GM12878 (cell line): ENCODE data around the gene ACOT6. TPM values are rescaled to one million over a fixed set of nuclear protein-coding genes. Genes with fewer than 3 reads are reported as not detected.

ENCODE experiments used
- ATAC-seq: fragments of 200-7000 bp; cut with Tn5 transposase; 3 replicates; pipeline ENCODE4 v1.9.1; 2020; ENCODE audit warnings: mild to moderate bottlenecking, moderate library complexity
- BruUV-seq: library from RNA; stranded (reverse); fragments of 400-500 nt; replicated peaks from 2 replicates; lab custom pipeline; 2021; lab: Mats Ljungman, UMichigan
- CTCF ChIA-PET: fragments of 300-600 bp; sonication (Branson Sonifier 250); formaldehyde crosslinking; extraction: SDS; loops from one replicate; lab custom pipeline; 2021; ENCODE audit warnings: inconsistent platforms; lab: Yijun Ruan, JAX
- POLR2A ChIA-PET: fragments of 350-600 bp; formaldehyde crosslinking; extraction: SDS; loops from one replicate; lab custom pipeline; 2021; ENCODE audit warnings: inconsistent platforms; lab: Charles Lee
- RAD21 ChIA-PET: fragments of 300-600 bp; sonication (Branson Sonifier 250); formaldehyde crosslinking; loops from one replicate; lab custom pipeline; 2023; ENCODE audit warnings: antibody characterized with exemption; ENCODE audit not compliant: unreplicated experiment; lab: Charles Lee
- SMC1A ChIA-PET: fragments of 300-600 bp; sonication (Branson Sonifier 250); formaldehyde crosslinking; loops from one replicate; lab custom pipeline; 2023; ENCODE audit not compliant: unreplicated experiment, uncharacterized antibody; lab: Charles Lee
- DNase-seq: peaks from one replicate; pipeline ENCODE4 v3.0.0-alpha.2; 2011; ENCODE audit warnings: low read depth, low spot score
- FAIRE-seq: peaks from 3 replicates; lab custom pipeline; 2011; peaks lifted over from hg19 to GRCh38; lab: Jason Lieb, UNC
- H2AFZ ChIP-seq: 2 replicates; pipeline ENCODE4 v1.6.0; 2011; ENCODE audit warnings: low read depth, low read length, control low read depth; ENCODE audit not compliant: control insufficient read depth
- H3K27ac ChIP-seq: 2 replicates; pipeline ENCODE4 v1.5.1; 2011; ENCODE audit warnings: control low read depth; ENCODE audit not compliant: control insufficient read depth, insufficient read depth
- H3K27me3 ChIP-seq, 2 experiments: replicated peaks in 1 of 2; 2 replicates each; pipeline versions ENCODE4 v1.6.0 to v1.6.1; 2011; ENCODE audit warnings: low read length in 1 of 2; ENCODE audit not compliant: control insufficient read depth in 2 of 2, insufficient read depth in 2 of 2
- H3K36me3 ChIP-seq, 2 experiments: 2 replicates each; pipeline ENCODE4 v1.5.1; 2011; ENCODE audit warnings: low read length in 1 of 2; ENCODE audit not compliant: control insufficient read depth in 2 of 2, insufficient read depth in 2 of 2
- H3K4me1 ChIP-seq: 2 replicates; pipeline ENCODE4 v1.6.1; 2011; ENCODE audit warnings: mild to moderate bottlenecking, low read length, moderate library complexity, mixed read lengths; ENCODE audit not compliant: control insufficient read depth, insufficient read depth
- H3K4me2 ChIP-seq: 2 replicates; pipeline ENCODE4 v1.6.0; 2011; ENCODE audit warnings: control low read depth; ENCODE audit not compliant: control insufficient read depth, insufficient read depth
- H3K4me3 ChIP-seq: fragments of 200-600 bp; sonication (generic); 2 replicates; pipeline ENCODE4 v1.5.1; 2016
- H3K79me2 ChIP-seq: 2 replicates; pipeline ENCODE4 v1.6.0; 2011; ENCODE audit warnings: low read length; ENCODE audit not compliant: control insufficient read depth, insufficient read depth
- H3K9ac ChIP-seq: 2 replicates; pipeline ENCODE4 v1.8.0; 2011; ENCODE audit warnings: low read length, control low read depth, mixed read lengths; ENCODE audit not compliant: control insufficient read depth, insufficient read depth
- H3K9me3 ChIP-seq: replicated peaks from 3 replicates; pipeline ENCODE4 v1.5.1; 2011; ENCODE audit warnings: mild to moderate bottlenecking, low read length; ENCODE audit not compliant: control insufficient read depth, insufficient read depth
- H4K20me1 ChIP-seq: 2 replicates; pipeline ENCODE4 v1.6.0; 2011; ENCODE audit not compliant: control insufficient read depth, insufficient read depth
- BHLHE40 ChIP-seq, 2 experiments: fragments of 450-650 bp in 1 of 2; IDR thresholded peaks; 2 replicates each; pipeline ENCODE4 v1.6.1; 2011 to 2017; ENCODE audit warnings: low read depth in 2 of 2, borderline replicate concordance in 1 of 2, improper control_type of control experiment in 1 of 2, low read length in 1 of 2, mild to moderate bottlenecking in 1 of 2
- BMI1 ChIP-seq: fragments of 450-650 bp; IDR thresholded peaks from 2 replicates; pipeline ENCODE4 v1.6.1; 2016; ENCODE audit warnings: mild to moderate bottlenecking, moderate library complexity, borderline replicate concordance
- CBX5 ChIP-seq: sonication (generic); IDR thresholded peaks from 2 replicates; pipeline ENCODE4 v1.6.1; 2016; ENCODE audit warnings: low read depth, moderate library complexity, mild to moderate bottlenecking, inconsistent platforms
- CREM ChIP-seq: IDR thresholded peaks from 2 replicates; pipeline ENCODE4 v1.6.1; 2014; ENCODE audit warnings: antibody characterized with exemption, low read depth
- JUND ChIP-seq: IDR thresholded peaks from 2 replicates; pipeline ENCODE4 v1.6.1; 2012; ENCODE audit warnings: low read depth, mild to moderate bottlenecking, low read length, improper control_type of control experiment, moderate library complexity
- NBN ChIP-seq: fragments of 450-650 bp; IDR thresholded peaks from 2 replicates; pipeline ENCODE4 v1.6.1; 2016
- NFXL1 ChIP-seq: fragments of 450-650 bp; IDR thresholded peaks from 2 replicates; pipeline ENCODE4 v1.6.1; 2017; ENCODE audit warnings: antibody characterized with exemption, mild to moderate bottlenecking, borderline replicate concordance
- NR2C1 ChIP-seq: fragments of 450-650 bp; IDR thresholded peaks from 2 replicates; pipeline ENCODE4 v1.6.1; 2017; ENCODE audit warnings: antibody characterized with exemption, mild to moderate bottlenecking, moderate library complexity
- SMAD1 ChIP-seq: fragments of 450-650 bp; IDR thresholded peaks from 2 replicates; pipeline ENCODE4 v1.6.1; 2018; ENCODE audit warnings: mild to moderate bottlenecking, low read depth; ENCODE audit not compliant: partially characterized antibody
- STAT1 ChIP-seq: fragments of 450-650 bp; conservative IDR thresholded peaks from 2 replicates; pipeline ENCODE4 v1.6.1; 2014; ENCODE audit warnings: antibody characterized with exemption, mild to moderate bottlenecking
- USF2 ChIP-seq: IDR thresholded peaks from 2 replicates; pipeline ENCODE4 v1.6.1; 2011; ENCODE audit warnings: low read depth, low read length, improper control_type of control experiment, borderline replicate concordance
- ZNF687 ChIP-seq: fragments of 450-650 bp; IDR thresholded peaks from 2 replicates; pipeline ENCODE4 v1.6.1; 2017; ENCODE audit warnings: mild to moderate bottlenecking, moderate library complexity
- WGBS: methylation state at CpG from one replicate; pipeline ENCODE4 v1.1.6; 2016; ENCODE audit warnings: low lambda C conversion rate; ENCODE audit not compliant: insufficient replicate concordance, insufficient coverage; ENCODE audit errors: missing lambda C conversion rate; 5-methylcytosine and 5-hydroxymethylcytosine counted together
- in situ Hi-C: fragments of 300-500 bp; cut with MboI; formaldehyde crosslinking; loops from 9 replicates; pipeline ENCODE4 v1.14.3; 2018; ENCODE audit warnings: mixed read lengths
- intact Hi-C: fragments of 100-400 bp; cut with micrococcal nuclease; formaldehyde crosslinking; loops from one replicate; pipeline ENCODE4 v1.14.2; 2022; ENCODE audit not compliant: unreplicated experiment
- polyA plus RNA-seq, 11 experiments: library from polyadenylated mRNA; depleted of rRNA in 4 of 11; unstranded in 6 of 11; stranded (reverse) in 5 of 11; fragments of >200 nt; fragmentation: Nextera tagmentation in 4 of 11; fragmentation: Illumina TruSeq in 1 of 11; extraction: Ambion mirVana in 4 of 11; extraction: Trizol in 1 of 11; gene quantifications; 1 replicate in 1 of 11; 2 replicates in 10 of 11; pipeline versions ENCODE4 v1.2.1 to v1.2.3, GENCODE V29; 2011 to 2016; ENCODE audit warnings: inconsistent platforms in 2 of 11, missing spikeins in 2 of 11, low read depth in 1 of 11
- total RNA-seq, 4 experiments: library from RNA; depleted of rRNA in 3 of 4; stranded (reverse); fragments of >200 nt in 3 of 4; fragmentation: Illumina TruSeq in 1 of 4; extraction: Trizol in 1 of 4; gene quantifications; 2 replicates each; pipeline versions ENCODE4 v1.2.1 to v1.2.3, GENCODE V29; 2013 to 2021

ACOT6 gene
- total and polyA plus RNA-seq, 10 of the 15 experiments (the other 5 are each of a cell fraction or from before 2014, with no cell fraction given), result not detected

GRCh38 chr14:73666583-73666982, 54.3 kb downstream of the ACOT6 start:
- ChIA-PET CTCF (interaction anchor here (1.0 kb wide), 1 partner anchor 158 kb away, joined by 3 read pairs; no protein-coding TSS in a partner anchor), SMC1A (no interaction called here), RAD21 (no interaction called here), POLR2A (no interaction called here)
- Histone ChIP-seq H3K4me3 (no peak overlapping the region), H3K4me1 (no peaks in the 10 kb centered on the region; the same call in 1 of the 2 replicates), H3K79me2 (no peaks in the 10 kb centered on the region), H4K20me1 (no peaks in the 10 kb centered on the region), H3K9ac (no peak overlapping the region), H3K36me3 (no peaks in the 10 kb centered on the region), H3K4me2 (no peak overlapping the region), H3K9me3 (no peaks in the 10 kb centered on the region), H3K27ac (no peak overlapping the region), H2AFZ (no peak overlapping the region), H3K27me3 (no peaks in the 10 kb centered on the region)
- FAIRE-seq, result no peak
- intact Hi-C loops (no loop called here), in situ Hi-C loops (no loop called here)
- TF ChIP-seq USF2 (no peak), CBX5 (no peak), CREM (no peak), SMAD1 (no peak), STAT1 (no peak), BHLHE40 (IDR thresholded peaks at IDR 0.05; ENCODE audit: borderline replicate concordance in 1 of 2, low read depth in 2 of 2, low read length in 1 of 2) (no peak), NFXL1 (no peak), BMI1 (no peak), NR2C1 (no peak), ZNF687 (no peak), JUND (no peak), NBN (no peak)
- 75% methylated on average over 5 of the region's 5 CpGs for WGBS
- BruUV-seq, result no TSS peak
- ATAC-seq, result no peak
- no peak for DNase-seq
